GM12865 (cell line): Measurements from ENCODE around the gene USP17L28.
"Not testable (repeated sequence)": the region's sequence is repeated elsewhere in the genome, so short reads cannot be mapped to it uniquely, and the experiment has no call there.

ENCODE experiments used
- DNase-seq: peaks from one replicate; pipeline ENCODE4 v3.0.0; 2010; ENCODE audit warnings: low read depth
- H3K4me3 ChIP-seq: 2 replicates; pipeline ENCODE4 v1.5.1; 2011; ENCODE audit warnings: mild to moderate bottlenecking, low read depth, low read length, control low read depth
- TF ChIP-seq, protein P1 (sequence below): IDR thresholded peaks from 2 replicates; pipeline ENCODE4 v1.5.1; 2011; ENCODE audit warnings: low read length, control low read depth, low read depth, inconsistent platforms; ENCODE audit not compliant: insufficient read depth; ENCODE audit errors: missing control alignments

USP17L28 gene, protein sequence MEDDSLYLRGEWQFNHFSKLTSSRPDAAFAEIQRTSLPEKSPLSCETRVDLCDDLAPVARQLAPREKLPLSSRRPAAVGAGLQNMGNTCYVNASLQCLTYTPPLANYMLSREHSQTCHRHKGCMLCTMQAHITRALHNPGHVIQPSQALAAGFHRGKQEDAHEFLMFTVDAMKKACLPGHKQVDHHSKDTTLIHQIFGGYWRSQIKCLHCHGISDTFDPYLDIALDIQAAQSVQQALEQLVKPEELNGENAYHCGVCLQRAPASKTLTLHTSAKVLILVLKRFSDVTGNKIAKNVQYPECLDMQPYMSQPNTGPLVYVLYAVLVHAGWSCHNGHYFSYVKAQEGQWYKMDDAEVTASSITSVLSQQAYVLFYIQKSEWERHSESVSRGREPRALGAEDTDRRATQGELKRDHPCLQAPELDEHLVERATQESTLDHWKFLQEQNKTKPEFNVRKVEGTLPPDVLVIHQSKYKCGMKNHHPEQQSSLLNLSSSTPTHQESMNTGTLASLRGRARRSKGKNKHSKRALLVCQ

GRCh38 chr4:9348593-9348992 is at the start of gene USP17L28:
Gene USP17L28, plus strand, starts transcription at chr4:9348893. Its CDS starts 0 bp downstream, at chr4:9348893.
- not testable (repeated sequence) for H3K4me3 ChIP-seq, DNase-seq

DNA sequence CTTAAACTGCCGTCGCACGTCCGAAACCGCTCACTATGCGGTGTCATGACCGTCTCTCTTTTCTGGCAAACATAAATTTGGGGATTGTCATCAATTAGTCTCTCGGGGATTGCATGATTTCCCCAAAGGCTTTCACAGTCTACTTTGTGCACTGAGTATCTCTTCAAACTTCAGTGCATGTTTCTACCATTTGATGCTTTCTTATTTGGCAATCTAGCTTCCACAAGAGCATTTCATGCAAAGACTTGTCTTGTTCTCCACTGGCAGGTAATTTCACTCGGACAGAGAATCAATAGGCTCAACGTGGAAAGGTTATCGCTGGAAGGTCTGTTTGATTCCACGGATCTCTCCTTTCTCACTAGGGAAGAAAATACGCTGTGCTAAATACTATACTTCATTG is 24.5 kb upstream of the USP17L28 start:
- H3K4me3 ChIP-seq, DNase-seq: not testable (repeated sequence)

- not testable (repeated sequence) for H3K4me3 ChIP-seq, DNase-seq
Observed at GRCh38 chr4:9324865-9325264, 23.8 kb upstream of the USP17L28 start, which contains the start of gene USP17L24. Gene USP17L24, plus strand, starts transcription at chr4:9325165. Its CDS starts 0 bp downstream, at chr4:9325165.

GRCh38 chr4:9329611-9330010 is 19.1 kb upstream of the USP17L28 start, which contains the start of gene USP17L25:
Gene USP17L25, plus strand, starts transcription at chr4:9329911. Its CDS starts 0 bp downstream, at chr4:9329911.
- not testable (repeated sequence) for DNase-seq, H3K4me3 ChIP-seq

DNA sequence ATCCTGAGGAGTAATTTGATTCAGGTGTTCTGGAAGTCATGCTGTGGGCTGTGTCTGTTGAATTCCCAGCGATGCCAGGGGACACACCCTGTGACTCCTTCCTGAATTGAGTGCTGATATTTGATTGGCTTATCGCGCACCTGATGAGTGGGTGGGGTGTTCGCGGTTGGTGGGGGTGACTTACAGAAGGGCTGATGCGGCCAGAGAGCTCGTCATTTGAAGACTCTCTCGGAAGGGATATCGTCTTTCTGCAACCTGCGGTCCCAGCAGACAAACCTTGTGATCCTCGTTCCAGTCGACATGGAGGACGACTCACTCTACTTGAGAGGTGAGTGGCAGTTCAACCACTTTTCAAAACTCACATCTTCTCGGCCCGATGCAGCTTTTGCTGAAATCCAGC is 14.3 kb upstream of the USP17L28 start, which contains the start of gene USP17L26:
Gene USP17L26, plus strand, starts transcription at position 301 of the 400 bp plus-strand sequence. Its CDS starts 0 bp downstream, at position 301.
- not testable (repeated sequence) for DNase-seq, H3K4me3 ChIP-seq

DNA sequence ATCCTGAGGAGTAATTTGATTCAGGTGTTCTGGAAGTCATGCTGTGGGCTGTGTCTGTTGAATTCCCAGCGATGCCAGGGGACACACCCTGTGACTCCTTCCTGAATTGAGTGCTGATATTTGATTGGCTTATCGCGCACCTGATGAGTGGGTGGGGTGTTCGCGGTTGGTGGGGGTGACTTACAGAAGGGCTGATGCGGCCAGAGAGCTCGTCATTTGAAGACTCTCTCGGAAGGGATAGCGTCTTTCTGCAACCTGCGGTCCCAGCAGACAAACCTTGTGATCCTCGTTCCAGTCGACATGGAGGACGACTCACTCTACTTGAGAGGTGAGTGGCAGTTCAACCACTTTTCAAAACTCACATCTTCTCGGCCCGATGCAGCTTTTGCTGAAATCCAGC is 9.6 kb upstream of the USP17L28 start, which contains the start of gene USP17L5:
Gene USP17L5, plus strand, starts transcription at position 301 of the 400 bp plus-strand sequence. Its CDS starts 0 bp downstream, at position 301.
- not testable (repeated sequence) for DNase-seq, H3K4me3 ChIP-seq

DNA sequence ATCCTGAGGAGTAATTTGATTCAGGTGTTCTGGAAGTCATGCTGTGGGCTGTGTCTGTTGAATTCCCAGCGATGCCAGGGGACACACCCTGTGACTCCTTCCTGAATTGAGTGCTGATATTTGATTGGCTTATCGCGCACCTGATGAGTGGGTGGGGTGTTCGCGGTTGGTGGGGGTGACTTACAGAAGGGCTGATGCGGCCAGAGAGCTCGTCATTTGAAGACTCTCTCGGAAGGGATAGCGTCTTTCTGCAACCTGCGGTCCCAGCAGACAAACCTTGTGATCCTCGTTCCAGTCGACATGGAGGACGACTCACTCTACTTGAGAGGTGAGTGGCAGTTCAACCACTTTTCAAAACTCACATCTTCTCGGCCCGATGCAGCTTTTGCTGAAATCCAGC is 4.8 kb upstream of the USP17L28 start, which contains the start of gene USP17L27:
Gene USP17L27, plus strand, starts transcription at position 301 of the 400 bp plus-strand sequence. Its CDS starts 0 bp downstream, at position 301.
- not testable (repeated sequence) for H3K4me3 ChIP-seq, DNase-seq

GRCh38 chr4:9350866-9351265 is 2.2 kb downstream of the USP17L28 start:
- not testable (repeated sequence) for H3K4me3 ChIP-seq, DNase-seq

DNA sequence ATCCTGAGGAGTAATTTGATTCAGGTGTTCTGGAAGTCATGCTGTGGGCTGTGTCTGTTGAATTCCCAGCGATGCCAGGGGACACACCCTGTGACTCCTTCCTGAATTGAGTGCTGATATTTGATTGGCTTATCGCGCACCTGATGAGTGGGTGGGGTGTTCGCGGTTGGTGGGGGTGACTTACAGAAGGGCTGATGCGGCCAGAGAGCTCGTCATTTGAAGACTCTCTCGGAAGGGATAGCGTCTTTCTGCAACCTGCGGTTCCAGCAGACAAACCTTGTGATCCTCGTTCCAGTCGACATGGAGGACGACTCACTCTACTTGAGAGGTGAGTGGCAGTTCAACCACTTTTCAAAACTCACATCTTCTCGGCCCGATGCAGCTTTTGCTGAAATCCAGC is 4.6 kb downstream of the USP17L28 start, which contains the start of gene USP17L29:
Gene USP17L29, plus strand, starts transcription at position 301 of the 400 bp plus-strand sequence. Its CDS starts 0 bp downstream, at position 301.
- DNase-seq, H3K4me3 ChIP-seq: not testable (repeated sequence)

DNA sequence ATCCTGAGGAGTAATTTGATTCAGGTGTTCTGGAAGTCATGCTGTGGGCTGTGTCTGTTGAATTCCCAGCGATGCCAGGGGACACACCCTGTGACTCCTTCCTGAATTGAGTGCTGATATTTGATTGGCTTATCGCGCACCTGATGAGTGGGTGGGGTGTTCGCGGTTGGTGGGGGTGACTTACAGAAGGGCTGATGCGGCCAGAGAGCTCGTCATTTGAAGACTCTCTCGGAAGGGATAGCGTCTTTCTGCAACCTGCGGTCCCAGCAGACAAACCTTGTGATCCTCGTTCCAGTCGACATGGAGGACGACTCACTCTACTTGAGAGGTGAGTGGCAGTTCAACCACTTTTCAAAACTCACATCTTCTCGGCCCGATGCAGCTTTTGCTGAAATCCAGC is 14.1 kb downstream of the USP17L28 start, which contains the start of gene USP17L30:
Gene USP17L30, plus strand, starts transcription at position 301 of the 400 bp plus-strand sequence. Its CDS starts 0 bp downstream, at position 301.
- not testable (repeated sequence) for H3K4me3 ChIP-seq, DNase-seq

DNA sequence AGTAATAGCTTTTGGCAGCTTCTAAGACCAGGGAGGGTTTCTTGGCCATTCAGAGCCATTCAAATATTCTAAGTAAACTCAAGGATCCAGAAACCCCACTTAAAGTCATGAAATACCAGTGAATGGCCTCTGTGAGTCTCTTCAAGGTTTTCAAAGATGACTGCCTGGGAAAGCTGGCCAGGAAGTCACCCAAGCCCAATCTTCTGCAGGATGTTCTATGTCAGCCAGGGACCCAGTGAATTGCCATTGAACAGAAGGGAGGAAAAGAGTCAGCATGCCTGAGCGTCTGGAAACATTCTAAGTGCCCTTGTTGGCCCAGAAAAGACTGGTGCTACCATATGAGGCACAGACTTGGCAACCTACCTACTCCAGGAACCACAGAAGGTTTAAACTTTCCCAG is 31.2 kb downstream of the USP17L28 start:
- H3K4me3 ChIP-seq, DNase-seq: not testable (repeated sequence)

- not testable (repeated sequence) for H3K4me3 ChIP-seq, DNase-seq
Observed at GRCh38 chr4:9381012-9381534, 32.4 kb downstream of the USP17L28 start.

- no peak overlapping the region for H3K4me3 ChIP-seq
- TF ChIP-seq, protein P1, sequence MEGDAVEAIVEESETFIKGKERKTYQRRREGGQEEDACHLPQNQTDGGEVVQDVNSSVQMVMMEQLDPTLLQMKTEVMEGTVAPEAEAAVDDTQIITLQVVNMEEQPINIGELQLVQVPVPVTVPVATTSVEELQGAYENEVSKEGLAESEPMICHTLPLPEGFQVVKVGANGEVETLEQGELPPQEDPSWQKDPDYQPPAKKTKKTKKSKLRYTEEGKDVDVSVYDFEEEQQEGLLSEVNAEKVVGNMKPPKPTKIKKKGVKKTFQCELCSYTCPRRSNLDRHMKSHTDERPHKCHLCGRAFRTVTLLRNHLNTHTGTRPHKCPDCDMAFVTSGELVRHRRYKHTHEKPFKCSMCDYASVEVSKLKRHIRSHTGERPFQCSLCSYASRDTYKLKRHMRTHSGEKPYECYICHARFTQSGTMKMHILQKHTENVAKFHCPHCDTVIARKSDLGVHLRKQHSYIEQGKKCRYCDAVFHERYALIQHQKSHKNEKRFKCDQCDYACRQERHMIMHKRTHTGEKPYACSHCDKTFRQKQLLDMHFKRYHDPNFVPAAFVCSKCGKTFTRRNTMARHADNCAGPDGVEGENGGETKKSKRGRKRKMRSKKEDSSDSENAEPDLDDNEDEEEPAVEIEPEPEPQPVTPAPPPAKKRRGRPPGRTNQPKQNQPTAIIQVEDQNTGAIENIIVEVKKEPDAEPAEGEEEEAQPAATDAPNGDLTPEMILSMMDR, result no peak
- no peak for DNase-seq
Observed at GRCh38 chr4:9384126-9384525, 35.4 kb downstream of the USP17L28 start.

DNA sequence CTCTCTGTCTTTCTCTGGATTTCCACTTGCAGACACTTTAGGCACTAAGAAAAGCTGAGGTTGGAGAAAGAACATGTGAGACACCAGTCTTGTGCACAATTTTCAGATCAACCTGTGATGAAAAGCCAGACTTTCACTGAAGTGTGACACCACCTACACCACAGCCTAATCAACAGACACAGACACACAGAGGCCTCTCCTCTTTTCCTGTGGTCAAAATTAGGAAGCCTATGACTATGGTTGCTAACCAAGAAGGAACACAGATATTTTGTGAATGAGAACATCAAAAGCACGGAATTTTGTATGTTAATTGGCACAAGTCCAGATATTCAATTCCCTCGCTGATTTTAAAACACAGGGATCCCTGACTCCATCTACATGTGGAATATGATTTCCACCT is 40.3 kb downstream of the USP17L28 start:
- H3K4me3 ChIP-seq, DNase-seq: not testable (repeated sequence)
